Thoracic aorta (tissue), 2 donors: ENCODE measurements around the gene VHLL. TPM values are rescaled to one million over a fixed set of nuclear protein-coding genes. Genes with fewer than 3 reads are reported as not detected.

Experiments used
- ATAC-seq: fragments of 150-250 bp; one replicate; pipeline ENCODE4 v1.8.0; 2017; ENCODE audit warnings: low read depth; ENCODE audit not compliant: insufficient number of reproducible peaks, low FRiP score
- DNase-seq: peaks from one replicate; pipeline ENCODE4 v3.0.0-alpha.2; 2020; ENCODE audit warnings: low spot score
- H3K27ac ChIP-seq, 2 donors: fragments of 200-600 bp; sonication (generic); 1 replicate in 1 of 2; 2 replicates in 1 of 2; pipeline ENCODE4 v1.5.1; 2016; ENCODE audit warnings: mild to moderate bottlenecking in 2 of 2, moderate library complexity in 2 of 2
- H3K27me3 ChIP-seq: fragments of 200-600 bp; sonication (generic); replicated peaks from 2 replicates; pipeline ENCODE4 v1.6.0; 2016; ENCODE audit warnings: mild to moderate bottlenecking; ENCODE audit not compliant: insufficient read depth
- H3K36me3 ChIP-seq: fragments of 200-600 bp; sonication (generic); one replicate; pipeline ENCODE4 v1.5.1; 2016
- H3K4me1 ChIP-seq, 2 donors: fragments of 200-600 bp; sonication (generic); 1 replicate in 1 of 2; 2 replicates in 1 of 2; pipeline versions ENCODE4 v1.5.1 to v1.6.0; 2016; ENCODE audit warnings: low read depth in 2 of 2, mild to moderate bottlenecking in 1 of 2; ENCODE audit not compliant: control insufficient read depth in 1 of 2
- H3K4me3 ChIP-seq: fragments of 200-600 bp; sonication (generic); 2 replicates; pipeline ENCODE4 v1.5.1; 2016; ENCODE audit warnings: mild to moderate bottlenecking
- H3K9me3 ChIP-seq: fragments of 200-600 bp; sonication (generic); 2 replicates; pipeline ENCODE4 v1.5.1; 2016
- CTCF ChIP-seq: fragments of 200-600 bp; sonication (generic); IDR thresholded peaks from one replicate; pipeline ENCODE4 v1.5.1; 2019; ENCODE audit warnings: antibody characterized with exemption
- total RNA-seq, 2 donors: library from RNA; depleted of rRNA; stranded (reverse); fragments of >200 nt; gene quantifications; one replicate each; pipeline versions ENCODE4 v1.1.0 to v1.2.3, GENCODE V29; 2016

VHLL gene
- total RNA-seq, 2 donors from 2014 or later, result not detected

- Histone ChIP-seq H3K4me3 (no peak overlapping the region), H3K27me3 (no peaks in the 10 kb centered on the region), H3K36me3 (peaks cover 49% of the 10 kb centered on the region), H3K4me1 (peaks cover 0 to 28% of the 10 kb centered on the region in 2 donors), H3K9me3 (no peaks in the 10 kb centered on the region), H3K27ac (no peak overlapping the region)
- no peak for TF ChIP-seq CTCF
- ATAC-seq, result no peak
- DNase-seq, result no peak
These were observed 49.5 kb downstream of the VHLL start for GRCh38 chr1:156249593-156249992.

Other genes starting within 250 kb of the VHLL start
- gene UBQLN4, start 245.5 kb downstream of the VHLL start, total RNA-seq, result 10 to 100 TPM; 21.7 to 36.7 TPM
- gene LAMTOR2, start 244.5 kb downstream of the VHLL start, total RNA-seq, result 10 to 100 TPM; 26.4 to 37.0 TPM
- gene RAB25, start 238.1 kb downstream of the VHLL start, total RNA-seq, result not detected
- under 1 TPM in 1 of 2 donors, not detected in 1; 0.42 TPM for gene MEX3A, start 216.8 kb downstream of the VHLL start, total RNA-seq
- 100 to 1,000 TPM; 740 to 804 TPM for gene LMNA, start 184.6 kb downstream of the VHLL start, total RNA-seq
- 10 to 100 TPM; 12.7 to 15.8 TPM for gene SEMA4A, start 145.7 kb downstream of the VHLL start, total RNA-seq
- 10 to 100 TPM; 10.7 to 23.7 TPM for gene SLC25A44, start 105.2 kb downstream of the VHLL start, total RNA-seq
- gene PMF1, start 86.3 kb downstream of the VHLL start, total RNA-seq, result 10 to 100 TPM; 26.4 to 33.2 TPM
- not detected for gene BGLAP, start 57.1 kb downstream of the VHLL start, total RNA-seq
- 1 to 10 TPM in 1 of 2 donors, under 1 TPM in 1; 0.27 to 2.5 TPM for gene PAQR6, start 51.3 kb downstream of the VHLL start, total RNA-seq
- 10 to 100 TPM; 57.8 to 72.7 TPM for gene SMG5, start 16.5 kb downstream of the VHLL start, total RNA-seq
- 1 to 10 TPM in 1 of 2 donors, under 1 TPM in 1; 0.56 to 5.0 TPM for gene TMEM79, start 15.0 kb downstream of the VHLL start, total RNA-seq
- gene GLMP, start 3.6 kb downstream of the VHLL start, total RNA-seq, result 10 to 100 TPM; 27.7 to 60.1 TPM
- gene CCT3, start 39.0 kb upstream of the VHLL start, total RNA-seq, result 100 to 1,000 TPM; 104 to 106 TPM
- gene TSACC, start 39.2 kb upstream of the VHLL start, total RNA-seq, result not detected
- not detected for gene RHBG, start 69.9 kb upstream of the VHLL start, total RNA-seq
- 100 to 1,000 TPM in 1 of 2 donors, 10 to 100 TPM in 1; 76.1 to 101 TPM for gene MEF2D, start 201.5 kb upstream of the VHLL start, total RNA-seq